Right cardiac atrium (tissue), 5 donors: ENCODE measurements around the gene C10orf62. TPM values are rescaled to one million over a fixed set of nuclear protein-coding genes. Genes with fewer than 3 reads are reported as not detected.

ENCODE experiments used
- ATAC-seq, 2 donors: fragments of 200-7000 bp; cut with Tn5 transposase; one replicate each; pipeline versions ENCODE4 v1.8.0 to v1.9.1; 2020; ENCODE audit warnings: moderate library complexity in 2 of 2, mild to moderate bottlenecking in 1 of 2
- DNase-seq, 3 donors: peaks; one replicate each; pipeline ENCODE4 v3.0.0-alpha.2; 2020
- H3K27ac ChIP-seq: one replicate; pipeline ENCODE4 v1.5.1; 2013; ENCODE audit warnings: mild to moderate bottlenecking, low read length, control low read depth, moderate library complexity
- H3K27me3 ChIP-seq: one replicate; pipeline ENCODE4 v1.6.1; 2013; ENCODE audit not compliant: control insufficient read depth, insufficient read depth
- H3K4me1 ChIP-seq: one replicate; pipeline ENCODE4 v1.6.1; 2013; ENCODE audit warnings: low read length; ENCODE audit not compliant: control insufficient read depth, insufficient read depth
- H3K4me3 ChIP-seq: one replicate; pipeline ENCODE4 v1.5.1; 2013; ENCODE audit warnings: low read length, control low read depth
- H3K9me3 ChIP-seq: one replicate; pipeline ENCODE4 v1.6.1; 2013; ENCODE audit warnings: low read length; ENCODE audit not compliant: control insufficient read depth
- WGBS: extraction: QIAGEN DNeasy Blood & Tissue Kit; methylation state at CpG from one replicate; pipeline ENCODE4 v1.1.7; 2013; 5-methylcytosine and 5-hydroxymethylcytosine counted together
- intact Hi-C, 4 donors: fragments of 100-400 bp; cut with DNase I; formaldehyde crosslinking; loops; one replicate each; pipeline versions ENCODE4 v1.11.0 to v1.14.0; 2022 to 2023
- polyA plus RNA-seq: library from polyadenylated mRNA; stranded (reverse); fragments of 200-250 nt; gene quantifications from one replicate; pipeline ENCODE4 v1.2.3, GENCODE V29; 2013
- total RNA-seq, 4 donors: library from RNA; stranded (reverse); fragmentation: NEBNext Ultra II Directional; extraction: Animal tissue kit (Norgen Biotek cat#: 25700); gene quantifications; one replicate each; pipeline ENCODE4 v1.2.1, GENCODE V29; 2021
- donor health status: healthy with polysubstance abuse.
- donor health status: DM: no; HTN: yes; CAD: no.
- donor health status: DM: no; HTN: no; CAD: no.
- donor health status: DM: no; HTN: yes; CAD: no; lungs with severe emphysema.
- donor health status: DM: yes; HTN: yes; CAD: no.

The C10orf62 gene
- total and polyA plus RNA-seq, 5 donors, result 0.20 to 0.76 (median 0.28) TPM; not detected in 1

DNA sequence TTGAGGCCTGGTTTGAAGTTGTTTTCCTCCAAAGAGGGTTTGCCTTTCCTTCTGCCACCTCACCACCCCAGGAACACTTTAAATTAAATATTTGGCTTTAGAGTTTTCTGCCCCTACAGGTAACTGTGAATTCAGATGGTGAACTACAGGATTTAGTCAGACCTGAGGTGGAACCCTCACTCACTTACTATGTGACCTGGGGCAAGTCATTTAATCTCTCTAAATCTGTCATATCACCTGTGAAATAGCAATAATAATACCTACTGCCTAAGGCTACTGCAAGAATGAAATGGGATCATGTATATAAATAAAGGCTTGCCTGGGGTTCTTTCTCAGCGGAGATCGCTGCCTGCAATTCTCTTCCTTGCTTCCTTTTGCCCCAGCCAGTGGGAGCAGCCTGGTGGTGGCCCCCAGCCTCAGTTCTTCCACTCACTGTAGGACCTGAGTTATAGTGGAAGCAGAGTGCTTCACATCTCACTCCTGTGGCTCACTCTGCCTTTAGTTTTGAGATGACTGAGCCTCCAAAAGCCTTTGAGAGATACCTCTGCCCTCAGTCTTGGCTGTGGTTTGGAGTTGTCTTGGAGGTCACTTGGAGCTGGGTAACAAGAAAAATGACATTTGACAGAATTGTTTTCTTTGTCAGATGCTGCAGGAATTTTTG, 23.1 kb upstream of the C10orf62 start:
- intact Hi-C loops, result no loop called here
- Histone ChIP-seq H3K27ac (no peak overlapping the region), H3K9me3 (no peaks in the 10 kb centered on the region), H3K4me3 (no peak overlapping the region), H3K27me3 (no peaks in the 10 kb centered on the region), H3K4me1 (no peaks in the 10 kb centered on the region)
- ATAC-seq (no peak), DNase-seq (no peak)
- 93% methylated on average over 2 of the region's 2 CpGs for WGBS

DNA sequence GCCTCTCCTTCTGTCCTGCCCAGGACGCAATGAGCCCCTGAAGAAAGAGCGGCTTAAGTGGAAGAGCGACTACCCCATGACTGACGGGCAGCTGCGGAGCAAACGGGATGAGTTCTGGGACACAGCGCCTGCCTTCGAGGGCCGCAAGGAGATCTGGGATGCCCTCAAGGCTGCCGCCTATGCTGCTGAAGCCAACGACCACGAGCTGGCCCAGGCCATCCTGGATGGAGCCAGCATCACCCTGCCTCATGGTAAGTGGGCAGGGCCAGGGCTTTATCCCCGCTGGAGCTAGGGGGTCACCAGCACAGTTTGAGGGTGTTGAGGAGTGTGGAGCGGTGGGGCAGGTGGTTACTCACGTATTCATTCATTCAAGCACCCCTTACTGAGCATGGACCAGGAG, 21.6 kb upstream of the C10orf62 start:
- H3K9me3 ChIP-seq, result no peaks in the 10 kb centered on the region
- intact Hi-C loops, result no loop called here
- WGBS, result 93% methylated on average over 15 of the region's 15 CpGs
- no peak overlapping the region for H3K4me3 ChIP-seq
- H3K27me3 ChIP-seq, result no peaks in the 10 kb centered on the region
- H3K4me1 ChIP-seq, result no peaks in the 10 kb centered on the region
- DNase-seq (no peak), ATAC-seq (no peak)
- no peak overlapping the region for H3K27ac ChIP-seq

DNA sequence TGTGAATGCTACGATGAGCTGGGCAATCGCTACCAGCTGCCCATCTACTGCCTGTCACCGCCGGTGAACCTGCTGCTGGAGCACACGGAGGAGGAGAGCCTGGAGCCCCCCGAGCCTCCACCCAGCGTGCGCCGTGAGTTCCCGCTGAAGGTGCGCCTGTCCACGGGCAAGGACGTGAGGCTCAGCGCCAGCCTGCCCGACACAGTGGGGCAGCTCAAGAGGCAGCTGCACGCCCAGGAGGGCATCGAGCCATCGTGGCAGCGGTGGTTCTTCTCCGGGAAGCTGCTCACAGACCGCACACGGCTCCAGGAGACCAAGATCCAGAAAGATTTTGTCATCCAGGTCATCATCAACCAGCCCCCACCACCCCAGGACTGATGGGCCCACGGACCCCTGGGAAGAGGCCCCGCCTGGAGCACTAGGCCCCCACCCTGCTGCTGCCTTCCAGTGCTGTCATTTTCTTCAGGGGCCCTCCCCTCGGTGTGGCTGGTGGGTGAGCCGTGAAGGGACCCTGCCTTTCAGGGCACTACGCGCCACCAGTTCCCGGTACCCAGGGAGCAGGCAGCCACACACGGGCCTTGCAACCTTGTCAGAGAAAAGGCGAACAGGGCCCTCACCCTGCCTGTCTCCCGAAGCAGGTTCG, 19.3 kb upstream of the C10orf62 start:
- peak in 1 of 3 donors; percentile 41 for DNase-seq
- H3K27ac ChIP-seq, result no peak overlapping the region
- intact Hi-C loops, result loop anchor here in 1 of 4 donors (5.0 kb wide), 1 partner anchor 42 kb away; no protein-coding TSS in a partner anchor
- WGBS, result 94% methylated on average over 33 of the region's 33 CpGs
- no peaks in the 10 kb centered on the region for H3K27me3 ChIP-seq
- H3K9me3 ChIP-seq, result no peaks in the 10 kb centered on the region
- no peak for ATAC-seq
- H3K4me1 ChIP-seq, result no peaks in the 10 kb centered on the region
- no peak overlapping the region for H3K4me3 ChIP-seq

DNA sequence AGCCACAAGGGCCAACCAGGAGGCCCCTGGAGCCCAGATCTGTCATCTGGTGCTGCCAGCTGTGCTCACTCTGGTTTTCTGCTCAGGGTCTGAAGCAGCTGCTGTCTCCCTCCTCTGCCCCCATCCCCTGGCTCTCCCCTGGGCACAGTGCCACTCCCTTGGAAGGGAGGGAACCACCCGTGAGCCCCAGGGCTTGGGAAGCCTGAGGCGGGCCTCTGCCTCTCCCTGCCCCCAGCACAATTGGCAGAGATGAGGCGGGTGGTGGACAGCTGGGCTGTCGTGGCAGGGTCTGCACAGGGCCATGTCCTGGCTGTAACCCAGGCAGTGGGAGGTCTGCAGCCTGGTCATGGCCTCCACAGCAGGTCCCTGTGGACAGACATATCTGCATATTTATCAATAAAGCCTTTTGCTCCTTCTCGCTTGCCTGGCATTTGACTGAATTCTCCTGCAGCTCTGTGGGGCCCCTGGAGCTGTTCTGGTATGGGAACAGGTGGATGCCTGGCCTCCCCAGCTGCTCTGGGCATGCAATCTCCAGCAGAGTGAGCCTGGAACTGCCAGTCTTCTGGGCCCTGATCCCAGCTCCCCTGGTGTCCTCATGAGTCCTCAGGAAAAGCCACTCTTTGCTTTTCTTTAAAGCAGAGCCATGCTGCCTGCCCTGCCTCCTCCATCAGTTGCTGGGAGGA, 18.6 kb upstream of the C10orf62 start:
- 71% methylated on average over 5 of the region's 5 CpGs for WGBS
- H3K4me1 ChIP-seq, result no peaks in the 10 kb centered on the region
- H3K27me3 ChIP-seq, result no peaks in the 10 kb centered on the region
- intact Hi-C loops, result loop anchor here in 1 of 4 donors (5.0 kb wide), 1 partner anchor 41 kb away; no protein-coding TSS in a partner anchor
- no peaks in the 10 kb centered on the region for H3K9me3 ChIP-seq
- ATAC-seq (no peak), DNase-seq (peak in 2 of 3 donors; percentile 42 to 45)
- no peak overlapping the region for H3K27ac ChIP-seq
- H3K4me3 ChIP-seq, result no peak overlapping the region

DNA sequence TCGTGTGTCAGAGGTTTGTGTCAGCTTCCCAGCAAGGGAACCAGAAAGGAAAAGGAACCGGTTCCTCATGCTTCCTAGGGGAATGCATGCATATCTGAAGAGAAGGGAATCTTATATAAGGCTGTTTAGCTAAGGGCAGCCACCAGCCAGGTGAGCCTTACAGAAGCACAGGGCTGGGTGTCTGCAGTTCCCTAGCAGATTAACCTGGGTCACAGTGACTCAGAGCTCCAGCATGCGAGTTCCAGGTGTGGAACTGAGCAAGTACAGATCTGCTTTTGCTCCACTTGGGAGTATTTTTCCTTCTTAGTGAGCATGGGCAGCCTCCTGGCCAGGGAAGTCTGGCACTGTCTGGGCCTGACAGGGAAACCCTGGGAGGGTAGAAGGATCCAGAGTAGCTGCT, 17.9 kb upstream of the C10orf62 start:
- H3K4me1 ChIP-seq, result no peaks in the 10 kb centered on the region
- WGBS, result 84% methylated on average over 3 of the region's 3 CpGs
- intact Hi-C loops, result loop anchor here (2.0 to 5.0 kb wide), 2 partner anchors 41 kb away; no protein-coding TSS in a partner anchor

DNA sequence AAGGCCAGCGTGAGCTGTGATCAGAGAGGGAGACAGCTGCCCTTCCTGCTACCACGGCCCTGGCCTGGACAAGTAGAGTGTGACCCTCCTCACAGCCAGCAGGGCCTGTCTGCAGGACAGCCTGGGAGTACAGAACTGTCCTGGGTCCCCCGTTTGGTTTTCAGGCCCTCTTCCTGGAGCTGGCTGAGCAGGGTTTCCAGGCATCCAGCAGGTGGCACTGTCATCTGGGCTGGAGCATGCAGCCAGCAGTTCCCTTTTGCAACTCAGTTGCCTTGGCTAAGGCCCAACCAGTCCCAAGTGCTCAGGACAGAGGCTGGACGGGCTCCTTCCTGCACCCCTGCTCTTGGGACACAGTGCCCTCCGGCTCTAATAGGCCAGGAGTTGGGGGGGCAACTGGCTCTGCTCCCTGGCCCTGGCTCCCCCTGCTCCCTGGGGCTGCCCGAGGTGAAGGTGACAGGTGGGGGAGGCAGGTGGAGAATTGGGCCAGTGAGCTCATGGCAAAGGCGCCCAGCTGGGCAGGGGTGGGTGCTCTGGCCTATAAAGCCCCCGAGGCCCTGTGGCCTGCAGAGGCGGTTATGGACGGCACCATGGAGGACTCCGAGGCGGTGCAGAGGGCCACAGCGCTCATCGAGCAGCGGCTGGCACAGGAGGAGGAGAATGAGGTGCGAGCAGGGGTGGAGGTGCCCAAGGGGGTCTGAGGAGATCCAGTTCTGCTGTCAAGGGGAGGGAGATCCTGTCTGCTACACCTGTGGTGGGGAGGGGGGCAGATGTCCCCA, 17.1 kb upstream of the C10orf62 start, which contains the start of gene ANKRD2:
Gene ANKRD2, plus strand, starts transcription at position 566 of the 776 bp plus-strand sequence. Its CDS starts 10 bp downstream, at position 576.
- no peak within 1 kb of the TSS for H3K4me3 ChIP-seq
- DNase-seq, result peak; percentile 88 to 93 (median 91)
- peak within 1 kb of the TSS; percentile 90 for H3K27ac ChIP-seq
- H3K4me1 ChIP-seq, result no peaks in the 10 kb centered on the region
- ATAC-seq, result peak; percentile 74 to 77
- no peaks in the 10 kb centered on the region for H3K9me3 ChIP-seq
- 68% methylated on average over 16 of the region's 16 CpGs for WGBS
- no peaks in the 10 kb centered on the region for H3K27me3 ChIP-seq
- intact Hi-C loops, result loop anchor here (2.0 to 5.0 kb wide), 2 partner anchors 40 kb away; no protein-coding TSS in a partner anchor

More for the DNA sequence above, 17.9 kb upstream of the C10orf62 start:
- ATAC-seq (no peak), DNase-seq (peak in 1 of 3 donors; percentile 12)
- H3K27me3 ChIP-seq, result no peaks in the 10 kb centered on the region
- no peaks in the 10 kb centered on the region for H3K9me3 ChIP-seq
- peak overlapping the region; percentile 16 for H3K27ac ChIP-seq
- H3K4me3 ChIP-seq, result no peak overlapping the region

DNA sequence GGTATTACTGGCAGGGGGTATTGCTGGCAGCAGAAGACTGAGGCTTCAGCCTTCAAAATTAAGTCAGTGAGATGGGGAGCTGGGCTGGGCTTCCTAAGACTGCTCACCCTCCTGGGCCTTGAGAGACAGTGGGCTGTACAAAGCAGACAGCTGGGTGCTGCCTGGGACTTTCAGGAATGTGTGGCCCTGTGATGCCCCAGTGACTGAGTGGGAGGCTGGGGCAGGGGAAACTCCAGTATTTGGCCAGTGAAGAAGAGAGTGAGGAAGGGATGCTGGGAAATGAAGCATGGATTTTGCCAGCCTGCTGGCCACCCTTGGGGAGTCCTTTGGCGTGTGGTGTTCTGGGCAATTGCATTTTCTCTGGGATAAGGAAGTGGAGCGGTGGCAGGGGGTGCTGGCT, 16.5 kb upstream of the C10orf62 start:
- Histone ChIP-seq H3K9me3 (no peaks in the 10 kb centered on the region), H3K27me3 (no peaks in the 10 kb centered on the region), H3K27ac (peak overlapping the region; percentile 6), H3K4me3 (no peak overlapping the region), H3K4me1 (no peaks in the 10 kb centered on the region)
- DNase-seq, result peak in 1 of 3 donors; percentile 29
- 95% methylated on average over 2 of the region's 2 CpGs for WGBS
- ATAC-seq, result peak in 1 of 2 donors; percentile 3
- intact Hi-C loops, result loop anchor here (2.0 to 5.0 kb wide), 2 partner anchors 39 to 40 kb away; no protein-coding TSS in a partner anchor

DNA sequence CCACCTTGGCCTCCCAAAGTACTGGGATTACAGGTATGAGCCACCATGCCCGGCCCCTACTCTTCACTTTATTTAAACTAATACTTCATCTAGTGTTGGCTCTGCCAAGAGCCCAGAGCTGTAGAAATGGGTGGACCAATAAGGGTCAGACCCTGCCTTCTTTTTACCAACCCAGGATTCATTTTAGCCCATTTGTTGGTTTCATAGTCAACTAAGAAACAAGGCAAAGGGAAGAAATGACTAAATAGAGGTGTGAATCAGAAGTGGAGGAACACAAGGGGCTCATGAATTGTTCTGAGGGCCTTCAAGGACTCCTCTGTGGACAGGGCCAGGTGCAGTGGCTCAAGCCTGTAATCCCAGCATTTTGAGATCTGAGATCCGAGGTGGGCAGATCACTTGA, 15.8 kb upstream of the C10orf62 start:
- H3K9me3 ChIP-seq, result no peaks in the 10 kb centered on the region
- H3K4me1 ChIP-seq, result no peaks in the 10 kb centered on the region
- intact Hi-C loops, result loop anchor here (2.0 to 5.0 kb wide), 2 partner anchors 39 kb away; no protein-coding TSS in a partner anchor
- DNase-seq (no peak), ATAC-seq (no peak)
- H3K27ac ChIP-seq, result peak overlapping the region; percentile 90
- 69% methylated on average over 2 of the region's 2 CpGs for WGBS
- no peak overlapping the region for H3K4me3 ChIP-seq
- H3K27me3 ChIP-seq, result no peaks in the 10 kb centered on the region

DNA sequence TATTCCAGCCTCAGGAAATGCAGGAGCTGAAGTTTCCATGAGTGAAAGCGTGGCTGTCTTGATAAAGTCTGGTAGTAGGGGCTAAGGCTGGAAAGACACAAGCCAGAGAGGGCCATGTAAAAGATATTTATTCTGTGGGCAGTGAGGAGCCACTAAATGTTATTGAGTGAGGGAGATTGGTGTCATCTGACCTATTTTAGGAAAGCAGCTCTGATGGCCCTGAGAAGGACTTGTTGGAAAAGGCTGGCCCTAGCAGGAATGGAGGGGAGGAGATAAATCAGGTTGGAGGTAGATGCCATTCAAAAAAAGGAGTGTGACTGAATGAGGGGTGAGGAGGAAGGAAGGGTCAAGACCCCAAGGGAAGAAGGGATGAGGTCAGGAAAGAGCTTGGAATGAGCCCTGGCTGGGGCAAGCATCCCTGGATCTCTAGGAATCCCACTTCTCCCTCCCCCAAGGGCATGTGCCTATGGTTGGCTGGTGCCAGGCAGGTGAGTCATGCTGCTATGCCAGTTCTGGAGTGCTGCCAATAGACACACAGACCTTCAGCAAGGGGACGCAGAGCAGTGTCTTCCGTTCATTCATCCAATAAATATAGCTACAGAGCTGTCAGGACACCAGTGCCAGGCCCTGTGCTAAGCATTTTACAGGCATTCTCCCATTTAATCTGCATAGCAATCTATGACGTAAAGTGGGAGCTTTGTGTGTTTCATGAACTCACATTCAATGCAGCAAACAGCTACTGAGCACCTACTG, 15.0 kb upstream of the C10orf62 start:
- peak overlapping the region; percentile 97 for H3K27ac ChIP-seq
- ATAC-seq (peak; percentile 63 to 75), DNase-seq (peak in 2 of 3 donors; percentile 44 to 67)
- intact Hi-C loops, result loop anchor here in 1 of 4 donors (5.0 kb wide), 1 partner anchor 38 kb away; no protein-coding TSS in a partner anchor
- H3K9me3 ChIP-seq, result no peaks in the 10 kb centered on the region
- H3K4me1 ChIP-seq, result no peaks in the 10 kb centered on the region
- WGBS, result 52% methylated on average over 4 of the region's 4 CpGs
- no peak overlapping the region for H3K4me3 ChIP-seq
- no peaks in the 10 kb centered on the region for H3K27me3 ChIP-seq
